SK-N-SH (cell line): ENCODE data around the gene OTOR. TPM values are rescaled to one million over a fixed set of nuclear protein-coding genes. Genes with fewer than 3 reads are reported as not detected.

Source experiments
- CTCF ChIA-PET: fragments of 300-600, 350-600 bp; formaldehyde crosslinking; extraction: SDS; loops from one replicate; lab custom pipeline; 2021; lab: Yijun Ruan, JAX
- POLR2A ChIA-PET: fragments of 350-600 bp; sonication (Branson Sonifier 250); formaldehyde crosslinking; extraction: SDS; loops from one replicate; lab custom pipeline; 2020; ENCODE audit warnings: antibody characterized with exemption, inconsistent platforms; lab: Yijun Ruan, JAX
- DNase-seq: peaks from one replicate; pipeline ENCODE4 v3.0.0; 2012
- H2AFZ ChIP-seq: fragments of 200-600 bp; sonication (generic); 2 replicates; pipeline ENCODE4 v1.8.1; 2016; ENCODE audit warnings: antibody characterized with exemption, mild to moderate bottlenecking, low read depth
- H3F3A ChIP-seq: fragments of 200-600 bp; sonication (generic); replicated peaks from 2 replicates; pipeline ENCODE3; 2016; ENCODE audit warnings: antibody characterized with exemption, mild to moderate bottlenecking; ENCODE audit not compliant: insufficient read depth
- H3K27ac ChIP-seq, 2 experiments: fragments of 200-500 bp in 1 of 2; fragments of 200-600 bp in 1 of 2; sonication (Bioruptor generic) in 1 of 2; sonication (generic), shearing (Covaris generic) in 1 of 2; 2 replicates each; pipeline versions ENCODE4 v1.5.1 to v1.6.1; 2014 to 2016; ENCODE audit warnings: low read depth in 2 of 2, inconsistent platforms in 1 of 2, low read length in 1 of 2, mild to moderate bottlenecking in 1 of 2, mixed read lengths in 1 of 2
- H3K27me3 ChIP-seq: fragments of 200-600 bp; sonication (generic), shearing (Covaris generic); 2 replicates; pipeline ENCODE4 v1.6.1; 2016; ENCODE audit warnings: mixed run types; ENCODE audit not compliant: insufficient read depth
- H3K36me3 ChIP-seq, 2 experiments: fragments of 200-500 bp in 1 of 2; fragments of 200-600 bp in 1 of 2; sonication (Bioruptor generic) in 1 of 2; sonication (generic) in 1 of 2; replicated peaks in 1 of 2; 2 replicates each; pipeline versions ENCODE3 to v1.5.1; 2014 to 2016; ENCODE audit warnings: low read length in 1 of 2, mild to moderate bottlenecking in 1 of 2; ENCODE audit not compliant: insufficient read depth in 2 of 2, control insufficient read depth in 1 of 2
- H3K4me1 ChIP-seq, 2 experiments: fragments of 200-500 bp in 1 of 2; fragments of 200-600 bp in 1 of 2; sonication (Bioruptor generic) in 1 of 2; sonication (generic), shearing (Covaris generic) in 1 of 2; 2 replicates each; pipeline versions ENCODE4 v1.5.1 to v1.6.1; 2014 to 2016; ENCODE audit warnings: low read depth in 1 of 2, low read length in 1 of 2, mixed run types in 1 of 2; ENCODE audit not compliant: insufficient read depth in 2 of 2, control insufficient read depth in 1 of 2
- H3K4me2 ChIP-seq: fragments of 200-600 bp; sonication (generic), shearing (Covaris generic); 2 replicates; pipeline ENCODE4 v1.6.1; 2017; ENCODE audit warnings: mixed run types
- H3K4me3 ChIP-seq, 2 experiments: fragments of 200-500 bp in 1 of 2; fragments of 200-600 bp in 1 of 2; sonication (Bioruptor generic) in 1 of 2; sonication (generic), shearing (Covaris generic) in 1 of 2; 2 replicates each; pipeline versions ENCODE4 v1.5.1 to v1.8.1; 2014 to 2016; ENCODE audit warnings: low read depth in 2 of 2, inconsistent platforms in 1 of 2, low read length in 1 of 2, mild to moderate bottlenecking in 1 of 2, mixed read lengths in 1 of 2, moderate library complexity in 1 of 2
- H3K79me2 ChIP-seq: fragments of 200-600 bp; sonication (generic); 2 replicates; pipeline ENCODE4 v1.8.1; 2017; ENCODE audit warnings: mild to moderate bottlenecking; ENCODE audit not compliant: insufficient read depth
- H3K9ac ChIP-seq: fragments of 200-600 bp; sonication (generic); 2 replicates; pipeline ENCODE4 v1.6.1; 2017; ENCODE audit warnings: mixed run types
- H3K9me2 ChIP-seq: fragments of 200-600 bp; sonication (generic); 2 replicates; pipeline ENCODE4 v1.6.1; 2017; ENCODE audit warnings: mixed run types
- H3K9me3 ChIP-seq: fragments of 200-600 bp; sonication (generic); 2 replicates; pipeline ENCODE4 v1.6.1; 2017; ENCODE audit warnings: mixed run types, mild to moderate bottlenecking, moderate library complexity
- H4K20me1 ChIP-seq: fragments of 200-600 bp; sonication (generic); 2 replicates; pipeline ENCODE4 v1.6.1; 2017; ENCODE audit warnings: mild to moderate bottlenecking, mixed run types; ENCODE audit not compliant: insufficient read depth
- ELF1 ChIP-seq: IDR thresholded peaks from 2 replicates; pipeline ENCODE4 v1.4.0; 2012
- FOSL2 ChIP-seq: IDR thresholded peaks from 2 replicates; pipeline ENCODE4 v1.4.0; 2012; ENCODE audit warnings: low read depth, mild to moderate bottlenecking, moderate library complexity, borderline replicate concordance
- FOXJ3 ChIP-seq: sonication (generic); formaldehyde crosslinking; IDR thresholded peaks from 2 replicates; pipeline ENCODE4 v1.5.1; 2020; ENCODE audit warnings: mild to moderate bottlenecking, missing genetic modification reagents
- FOXM1 ChIP-seq: IDR thresholded peaks from 2 replicates; pipeline ENCODE4 v1.4.0; 2012; ENCODE audit warnings: low read depth, mild to moderate bottlenecking
- GABPA ChIP-seq: IDR thresholded peaks from 2 replicates; pipeline ENCODE4 v1.4.0; 2012; ENCODE audit warnings: low read depth, mild to moderate bottlenecking
- GATA2 ChIP-seq: sonication (generic); formaldehyde crosslinking; IDR thresholded peaks from 2 replicates; pipeline ENCODE4 v1.5.0; 2020; ENCODE audit warnings: mild to moderate bottlenecking, missing genetic modification reagents
- JUND ChIP-seq: IDR thresholded peaks from 2 replicates; pipeline ENCODE4 v1.4.0; 2012
- MXI1 ChIP-seq: IDR thresholded peaks from 2 replicates; pipeline ENCODE4 v1.6.1; 2012; ENCODE audit warnings: mild to moderate bottlenecking, low read depth, low read length, improper control_type of control experiment
- NFIC ChIP-seq: IDR thresholded peaks from 2 replicates; pipeline ENCODE4 v1.4.0; 2012; ENCODE audit warnings: borderline replicate concordance
- NRF1 ChIP-seq: IDR thresholded peaks from 2 replicates; pipeline ENCODE4 v1.6.1; 2012; ENCODE audit warnings: low read depth, mild to moderate bottlenecking, low read length
- POLR2AphosphoS5 ChIP-seq: IDR thresholded peaks from 2 replicates; pipeline ENCODE4 v1.6.1; 2012; ENCODE audit warnings: low read depth, low read length
- RFX5 ChIP-seq: IDR thresholded peaks from 2 replicates; pipeline ENCODE4 v1.6.1; 2012; ENCODE audit warnings: mild to moderate bottlenecking, improper control_type of control experiment, low read length
- SIN3A ChIP-seq: IDR thresholded peaks from 2 replicates; pipeline ENCODE4 v1.6.1; 2012; ENCODE audit warnings: low read depth, mild to moderate bottlenecking, low read length, moderate library complexity, borderline replicate concordance
- SMC3 ChIP-seq: IDR thresholded peaks from 2 replicates; pipeline ENCODE4 v1.6.1; 2012; ENCODE audit warnings: low read depth, low read length, improper control_type of control experiment
- TCF12 ChIP-seq: IDR thresholded peaks from 2 replicates; pipeline ENCODE4 v1.4.0; 2012
- TEAD4 ChIP-seq: IDR thresholded peaks from 2 replicates; pipeline ENCODE4 v1.4.0; 2012; ENCODE audit warnings: mild to moderate bottlenecking, borderline replicate concordance; ENCODE audit not compliant: insufficient read depth
- WGBS: methylation state at CpG from one replicate; pipeline ENCODE4 v1.1.6; 2017; ENCODE audit warnings: low lambda C conversion rate; 5-methylcytosine and 5-hydroxymethylcytosine counted together
- polyA plus RNA-seq, 3 experiments: library from polyadenylated mRNA; depleted of rRNA; stranded (reverse); fragments of >200 nt; gene quantifications; 2 replicates each; pipeline ENCODE4 v1.2.3, GENCODE V29; 2012
- TF ChIP-seq, protein P1 (sequence below): IDR thresholded peaks from 2 replicates; pipeline ENCODE4 v1.4.0; 2012; ENCODE audit warnings: low read depth
- TF ChIP-seq, protein P2 (sequence below): fragments of 200-600 bp; sonication (generic); IDR thresholded peaks from 2 replicates; pipeline ENCODE4 v1.6.1; 2017; ENCODE audit warnings: antibody characterized with exemption, mild to moderate bottlenecking, moderate library complexity
- TF ChIP-seq, protein P3 (sequence below): fragments of 150-350 bp; IDR thresholded peaks from 2 replicates; pipeline ENCODE4 v1.6.1; 2016; ENCODE audit warnings: mild to moderate bottlenecking, low read depth, low read length

The OTOR gene
- polyA plus RNA-seq, 1 of the 3 experiments (the other 2 are of a cell fraction), result not detected

DNA sequence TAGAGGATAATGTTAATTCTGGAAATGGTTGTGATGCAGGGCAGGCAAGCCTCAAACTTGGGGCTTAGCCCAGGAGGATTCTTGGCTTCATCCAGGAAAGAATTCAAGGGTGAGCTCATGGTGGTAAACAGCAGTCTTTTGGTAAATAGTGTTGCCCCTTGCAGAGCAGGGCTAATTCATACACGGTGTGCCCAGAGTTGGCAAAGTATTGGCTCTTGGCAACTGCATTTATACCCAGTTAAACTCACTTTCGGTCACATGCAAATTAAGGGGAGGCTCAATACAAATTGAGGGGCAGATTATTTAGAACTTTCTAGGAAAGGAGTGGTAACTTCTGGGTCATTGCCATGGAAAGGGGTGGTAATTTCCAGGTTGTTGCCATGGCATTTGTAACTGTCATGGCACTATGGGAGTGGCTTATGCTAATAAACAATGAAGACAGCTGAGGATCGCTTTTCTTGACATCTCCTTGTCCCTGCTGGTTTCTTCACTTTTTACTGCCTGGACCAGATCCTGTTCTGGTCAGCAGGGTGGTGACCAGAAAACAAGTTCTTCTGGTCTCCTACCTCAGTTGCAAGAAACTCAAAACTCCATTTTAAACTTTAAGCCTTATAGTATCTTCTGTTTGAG lies 3.9 kb upstream of the OTOR start:
- TF ChIP-seq JUND, result no peak
- TF ChIP-seq ELF1, result no peak
- TF ChIP-seq SMC3, result no peak
- no peak for TF ChIP-seq SIN3A
- no peak for TF ChIP-seq NFIC
- TF ChIP-seq GABPA, result no peak
- TF ChIP-seq, protein P1, sequence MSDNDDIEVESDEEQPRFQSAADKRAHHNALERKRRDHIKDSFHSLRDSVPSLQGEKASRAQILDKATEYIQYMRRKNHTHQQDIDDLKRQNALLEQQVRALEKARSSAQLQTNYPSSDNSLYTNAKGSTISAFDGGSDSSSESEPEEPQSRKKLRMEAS, result no peak
- TF ChIP-seq FOXJ3 (CRISPR knock-in tag), result no peak
- TF ChIP-seq TEAD4, result no peak
- TF ChIP-seq TCF12, result no peak
- no peak for TF ChIP-seq FOSL2
- Histone ChIP-seq H3K36me3 (peaks cover 28 to 33% of the 10 kb centered on the region in 2 experiments), H3K4me3 (no peak overlapping the region), H2AFZ (no peak overlapping the region), H3K79me2 (no peaks in the 10 kb centered on the region), H3K9me2 (no peaks in the 10 kb centered on the region), H3K4me1 (peaks cover 0 to 3% of the 10 kb centered on the region in 2 experiments; a peak in 2 of 4 replicates), H3K9me3 (no peaks in the 10 kb centered on the region), H4K20me1 (no peaks in the 10 kb centered on the region), H3K4me2 (no peak overlapping the region), H3K9ac (no peak overlapping the region), H3F3A (peaks cover 9% of the 10 kb centered on the region), H3K27me3 (no peaks in the 10 kb centered on the region), H3K27ac (no peak overlapping the region)
- WGBS, result 78% methylated on average over 3 of the region's 3 CpGs
- DNase-seq, result no peak
- CTCF ChIA-PET, result interaction anchor here (1.5 kb wide), 1 partner anchor 11 kb away, joined by 5 read pairs; no protein-coding TSS in a partner anchor
- POLR2A ChIA-PET, result no interaction called here

DNA sequence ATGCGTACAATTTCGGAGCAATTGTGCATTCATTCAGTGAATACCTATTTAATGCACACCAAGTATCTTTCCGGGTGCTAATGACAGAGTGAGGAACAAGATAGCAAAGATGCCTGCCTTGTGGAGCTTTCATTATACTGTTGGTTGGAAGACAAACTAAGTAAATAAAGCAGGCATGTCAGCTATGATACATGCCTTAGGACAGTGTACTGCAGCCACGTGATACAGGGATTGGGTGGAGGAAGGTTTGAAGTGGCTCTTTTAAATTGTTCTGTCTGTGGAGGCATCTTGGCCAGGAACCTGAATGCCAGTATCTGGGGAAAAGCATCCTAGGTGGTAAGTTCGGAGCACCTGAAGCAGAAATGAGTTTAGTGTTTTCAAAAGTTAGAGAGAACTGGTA lies 3.0 kb upstream of the OTOR start:
- no peak overlapping the region for H3K27ac ChIP-seq
- no peak for TF ChIP-seq RFX5
- TF ChIP-seq NFIC, result no peak
- no peak for TF ChIP-seq FOXJ3 (CRISPR knock-in tag)
- no peak for TF ChIP-seq GABPA
- TF ChIP-seq POLR2AphosphoS5, result no peak
- TF ChIP-seq GATA2 (CRISPR knock-in tag), result no peak
- TF ChIP-seq NRF1, result no peak
- no peak for TF ChIP-seq MXI1
- TF ChIP-seq ELF1, result no peak
- TF ChIP-seq, protein P2, sequence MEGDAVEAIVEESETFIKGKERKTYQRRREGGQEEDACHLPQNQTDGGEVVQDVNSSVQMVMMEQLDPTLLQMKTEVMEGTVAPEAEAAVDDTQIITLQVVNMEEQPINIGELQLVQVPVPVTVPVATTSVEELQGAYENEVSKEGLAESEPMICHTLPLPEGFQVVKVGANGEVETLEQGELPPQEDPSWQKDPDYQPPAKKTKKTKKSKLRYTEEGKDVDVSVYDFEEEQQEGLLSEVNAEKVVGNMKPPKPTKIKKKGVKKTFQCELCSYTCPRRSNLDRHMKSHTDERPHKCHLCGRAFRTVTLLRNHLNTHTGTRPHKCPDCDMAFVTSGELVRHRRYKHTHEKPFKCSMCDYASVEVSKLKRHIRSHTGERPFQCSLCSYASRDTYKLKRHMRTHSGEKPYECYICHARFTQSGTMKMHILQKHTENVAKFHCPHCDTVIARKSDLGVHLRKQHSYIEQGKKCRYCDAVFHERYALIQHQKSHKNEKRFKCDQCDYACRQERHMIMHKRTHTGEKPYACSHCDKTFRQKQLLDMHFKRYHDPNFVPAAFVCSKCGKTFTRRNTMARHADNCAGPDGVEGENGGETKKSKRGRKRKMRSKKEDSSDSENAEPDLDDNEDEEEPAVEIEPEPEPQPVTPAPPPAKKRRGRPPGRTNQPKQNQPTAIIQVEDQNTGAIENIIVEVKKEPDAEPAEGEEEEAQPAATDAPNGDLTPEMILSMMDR, result no peak
- no peak for TF ChIP-seq FOXM1
- TF ChIP-seq SMC3, result no peak
- TF ChIP-seq, protein P3, sequence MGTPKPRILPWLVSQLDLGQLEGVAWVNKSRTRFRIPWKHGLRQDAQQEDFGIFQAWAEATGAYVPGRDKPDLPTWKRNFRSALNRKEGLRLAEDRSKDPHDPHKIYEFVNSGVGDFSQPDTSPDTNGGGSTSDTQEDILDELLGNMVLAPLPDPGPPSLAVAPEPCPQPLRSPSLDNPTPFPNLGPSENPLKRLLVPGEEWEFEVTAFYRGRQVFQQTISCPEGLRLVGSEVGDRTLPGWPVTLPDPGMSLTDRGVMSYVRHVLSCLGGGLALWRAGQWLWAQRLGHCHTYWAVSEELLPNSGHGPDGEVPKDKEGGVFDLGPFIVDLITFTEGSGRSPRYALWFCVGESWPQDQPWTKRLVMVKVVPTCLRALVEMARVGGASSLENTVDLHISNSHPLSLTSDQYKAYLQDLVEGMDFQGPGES, result no peak
- TF ChIP-seq TCF12, result no peak
- H3K79me2 ChIP-seq, result no peaks in the 10 kb centered on the region
- H3K4me3 ChIP-seq, result no peak overlapping the region
- peaks cover 5% of the 10 kb centered on the region for H3F3A ChIP-seq
- H3K9ac ChIP-seq, result no peak overlapping the region
- DNase-seq, result no peak
- ChIA-PET POLR2A (interaction anchor here (0.7 kb wide), 1 partner anchor 113 kb away, joined by 4 read pairs; no protein-coding TSS in a partner anchor), CTCF (interaction anchor here (1.2 to 1.5 kb wide), 2 partner anchors 12 to 16 kb away, joined by 3 to 5 read pairs; no protein-coding TSS in a partner anchor)
- H3K4me2 ChIP-seq, result no peak overlapping the region
- H3K9me2 ChIP-seq, result no peaks in the 10 kb centered on the region
- H3K27me3 ChIP-seq, result no peaks in the 10 kb centered on the region
- no peak overlapping the region for H2AFZ ChIP-seq
- no peaks in the 10 kb centered on the region for H4K20me1 ChIP-seq
- WGBS, result 64% methylated on average over 5 of the region's 5 CpGs
- no peaks in the 10 kb centered on the region for H3K9me3 ChIP-seq
- peaks cover 19 to 24% of the 10 kb centered on the region in 2 experiments for H3K36me3 ChIP-seq
- H3K4me1 ChIP-seq, result peaks cover 0 to 3% of the 10 kb centered on the region in 2 experiments; a peak in 2 of 4 replicates
